DOHH2 (cell line): Measurements from ENCODE around the gene ARMH2.
A peak's percentile ranks its signal among the peaks of the same experiment; 100 is the strongest.

Experiments
- H3F3A ChIP-seq: fragments of 200-600 bp; sonication (generic), shearing (Covaris generic); 2 replicates; pipeline ENCODE4 v1.6.0; 2016; ENCODE audit warnings: antibody characterized with exemption, mild to moderate bottlenecking; ENCODE audit not compliant: control insufficient read depth, insufficient read depth
- H3K27ac ChIP-seq: fragments of 200-600 bp; sonication (generic); 2 replicates; pipeline ENCODE4 v1.5.1; 2014; ENCODE audit warnings: low read depth, mild to moderate bottlenecking, low read length, moderate library complexity
- H3K27me3 ChIP-seq: fragments of 200-600 bp; sonication (generic); 2 replicates; pipeline ENCODE4 v1.6.1; 2014; ENCODE audit warnings: mild to moderate bottlenecking, low read length, mixed read lengths; ENCODE audit not compliant: control insufficient read depth
- H3K36me3 ChIP-seq: fragments of 200-600 bp; sonication (generic); 2 replicates; pipeline ENCODE4 v1.6.1; 2014; ENCODE audit warnings: mild to moderate bottlenecking, low read length, moderate library complexity, mixed read lengths; ENCODE audit not compliant: control insufficient read depth
- H3K4me1 ChIP-seq: fragments of 200-600 bp; sonication (generic); 2 replicates; pipeline ENCODE4 v1.6.1; 2014; ENCODE audit warnings: mild to moderate bottlenecking, low read length, mixed read lengths; ENCODE audit not compliant: control insufficient read depth
- H3K4me2 ChIP-seq: fragments of 200-600 bp; sonication (generic); 2 replicates; pipeline ENCODE4 v1.6.0; 2014; ENCODE audit warnings: mild to moderate bottlenecking, low read length, moderate library complexity
- H3K4me3 ChIP-seq: fragments of 200-600 bp; sonication (generic); 2 replicates; pipeline ENCODE4 v1.5.1; 2014; ENCODE audit warnings: mild to moderate bottlenecking, low read length, mixed read lengths
- H3K79me2 ChIP-seq: fragments of 200-600 bp; sonication (generic); 2 replicates; pipeline ENCODE4 v1.6.1; 2014; ENCODE audit warnings: mild to moderate bottlenecking, low read length, mixed read lengths; ENCODE audit not compliant: control insufficient read depth
- H3K9me2 ChIP-seq: fragments of 200-600 bp; sonication (generic); replicated peaks from 2 replicates; pipeline ENCODE4 v1.6.1; 2014; ENCODE audit warnings: mild to moderate bottlenecking, low read length, mixed read lengths; ENCODE audit not compliant: control insufficient read depth
- H3K9me3 ChIP-seq: fragments of 200-600 bp; sonication (generic); 2 replicates; pipeline ENCODE4 v1.6.1; 2014; ENCODE audit warnings: antibody characterized with exemption, low read length, mixed read lengths; ENCODE audit not compliant: control insufficient read depth, insufficient read depth
- H4K20me1 ChIP-seq: fragments of 200-600 bp; sonication (generic); 2 replicates; pipeline ENCODE4 v1.6.0; 2014; ENCODE audit warnings: low read depth, mild to moderate bottlenecking, antibody characterized with exemption, low read length, moderate library complexity; ENCODE audit not compliant: control insufficient read depth, insufficient read depth
- EZH2phosphoT487 ChIP-seq: fragments of 200-600 bp; sonication (generic); IDR thresholded peaks from 2 replicates; pipeline ENCODE4 v1.6.1; 2017; ENCODE audit warnings: borderline replicate concordance, mild to moderate bottlenecking, antibody characterized with exemption, low read length, moderate library complexity, mixed read lengths
- TF ChIP-seq, protein P1 (sequence below): fragments of 200-600 bp; sonication (generic); IDR thresholded peaks from one replicate; pipeline ENCODE4 v1.5.1; 2014; ENCODE audit warnings: antibody characterized with exemption, mild to moderate bottlenecking, low read depth, low read length; ENCODE audit not compliant: poor library complexity, severe bottlenecking

ARMH2 gene

GRCh38 chr6:24778878-24779277 is 19.8 kb downstream of the ARMH2 start:
- Histone ChIP-seq H3K79me2 (peaks cover 78% of the 10 kb centered on the region), H3K4me1 (peaks cover 36% of the 10 kb centered on the region), H3F3A (peaks cover 17% of the 10 kb centered on the region), H4K20me1 (peaks cover 34% of the 10 kb centered on the region), H3K9me3 (no peaks in the 10 kb centered on the region), H3K36me3 (peaks cover 86% of the 10 kb centered on the region), H3K4me3 (no peak overlapping the region), H3K9me2 (no peaks in the 10 kb centered on the region), H3K27me3 (no peaks in the 10 kb centered on the region), H3K4me2 (peak overlapping the region; percentile 15; the same call in 1 of the 2 replicates), H3K27ac (no peak overlapping the region)
- TF ChIP-seq, protein P1, sequence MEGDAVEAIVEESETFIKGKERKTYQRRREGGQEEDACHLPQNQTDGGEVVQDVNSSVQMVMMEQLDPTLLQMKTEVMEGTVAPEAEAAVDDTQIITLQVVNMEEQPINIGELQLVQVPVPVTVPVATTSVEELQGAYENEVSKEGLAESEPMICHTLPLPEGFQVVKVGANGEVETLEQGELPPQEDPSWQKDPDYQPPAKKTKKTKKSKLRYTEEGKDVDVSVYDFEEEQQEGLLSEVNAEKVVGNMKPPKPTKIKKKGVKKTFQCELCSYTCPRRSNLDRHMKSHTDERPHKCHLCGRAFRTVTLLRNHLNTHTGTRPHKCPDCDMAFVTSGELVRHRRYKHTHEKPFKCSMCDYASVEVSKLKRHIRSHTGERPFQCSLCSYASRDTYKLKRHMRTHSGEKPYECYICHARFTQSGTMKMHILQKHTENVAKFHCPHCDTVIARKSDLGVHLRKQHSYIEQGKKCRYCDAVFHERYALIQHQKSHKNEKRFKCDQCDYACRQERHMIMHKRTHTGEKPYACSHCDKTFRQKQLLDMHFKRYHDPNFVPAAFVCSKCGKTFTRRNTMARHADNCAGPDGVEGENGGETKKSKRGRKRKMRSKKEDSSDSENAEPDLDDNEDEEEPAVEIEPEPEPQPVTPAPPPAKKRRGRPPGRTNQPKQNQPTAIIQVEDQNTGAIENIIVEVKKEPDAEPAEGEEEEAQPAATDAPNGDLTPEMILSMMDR, result no peak
- TF ChIP-seq EZH2phosphoT487, result no peak

DNA sequence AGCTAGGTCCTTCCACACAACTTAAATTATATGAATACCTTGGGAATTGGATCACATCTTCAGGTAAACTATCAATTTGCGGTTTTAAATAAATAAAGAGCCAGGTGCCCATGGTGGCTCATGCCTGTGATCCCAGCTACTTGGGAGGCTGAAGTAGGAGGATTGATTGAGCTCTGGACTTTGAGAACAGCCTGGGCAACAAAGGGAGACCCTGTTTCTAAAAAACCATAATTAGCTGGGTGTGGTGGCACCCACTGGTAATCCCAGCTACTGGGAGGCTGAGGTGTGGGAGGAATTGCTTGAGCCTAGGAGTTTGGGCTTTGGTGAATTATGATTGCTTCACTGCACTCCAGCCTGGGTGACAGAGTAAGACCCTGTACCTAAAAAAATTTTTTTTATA is 20.6 kb downstream of the ARMH2 start:
- peak overlapping the region; percentile 97 for H3K4me2 ChIP-seq
- H3K36me3 ChIP-seq, result peaks cover 80% of the 10 kb centered on the region
- H3K27me3 ChIP-seq, result no peaks in the 10 kb centered on the region
- H4K20me1 ChIP-seq, result peaks cover 34% of the 10 kb centered on the region
- peaks cover 11% of the 10 kb centered on the region for H3F3A ChIP-seq
- no peaks in the 10 kb centered on the region for H3K9me2 ChIP-seq
- no peak overlapping the region for H3K27ac ChIP-seq
- TF ChIP-seq EZH2phosphoT487, result no peak
- TF ChIP-seq, protein P1, result no peak
- peaks cover 36% of the 10 kb centered on the region for H3K4me1 ChIP-seq
- peak overlapping the region; percentile 100 for H3K4me3 ChIP-seq
- H3K79me2 ChIP-seq, result peaks cover 78% of the 10 kb centered on the region
- no peaks in the 10 kb centered on the region for H3K9me3 ChIP-seq

GRCh38 chr6:24777227-24777626 is 21.5 kb downstream of the ARMH2 start:
- TF ChIP-seq, protein P1, result no peak
- TF ChIP-seq EZH2phosphoT487, result no peak
- H4K20me1 ChIP-seq, result peaks cover 34% of the 10 kb centered on the region
- H3K79me2 ChIP-seq, result peaks cover 71% of the 10 kb centered on the region
- H3K4me2 ChIP-seq, result peak overlapping the region; percentile 97
- H3K27ac ChIP-seq, result no peak overlapping the region
- peaks cover 71% of the 10 kb centered on the region for H3K36me3 ChIP-seq
- peaks cover 36% of the 10 kb centered on the region for H3K4me1 ChIP-seq
- peaks cover 4% of the 10 kb centered on the region; the same call in 1 of the 2 replicates for H3F3A ChIP-seq
- no peaks in the 10 kb centered on the region for H3K27me3 ChIP-seq
- H3K9me3 ChIP-seq, result no peaks in the 10 kb centered on the region
- H3K9me2 ChIP-seq, result no peaks in the 10 kb centered on the region
- H3K4me3 ChIP-seq, result peak overlapping the region; percentile 100
